B cell (primary cell): Measurements from ENCODE around the gene ANGPT4.

ENCODE experiments used
- EZH2 ChIP-seq: IDR thresholded peaks from 2 replicates; pipeline ENCODE4 v1.6.1; 2012; ENCODE audit warnings: borderline replicate concordance, low read depth, mild to moderate bottlenecking, moderate library complexity, low read length; ENCODE audit not compliant: insufficient read depth, poor library complexity, severe bottlenecking
- TF ChIP-seq, protein P1 (sequence below): fragments of 200-600 bp; IDR thresholded peaks from one replicate; pipeline ENCODE4 v1.8.0; 2022; ENCODE audit warnings: antibody characterized with exemption, mild to moderate bottlenecking

DNA sequence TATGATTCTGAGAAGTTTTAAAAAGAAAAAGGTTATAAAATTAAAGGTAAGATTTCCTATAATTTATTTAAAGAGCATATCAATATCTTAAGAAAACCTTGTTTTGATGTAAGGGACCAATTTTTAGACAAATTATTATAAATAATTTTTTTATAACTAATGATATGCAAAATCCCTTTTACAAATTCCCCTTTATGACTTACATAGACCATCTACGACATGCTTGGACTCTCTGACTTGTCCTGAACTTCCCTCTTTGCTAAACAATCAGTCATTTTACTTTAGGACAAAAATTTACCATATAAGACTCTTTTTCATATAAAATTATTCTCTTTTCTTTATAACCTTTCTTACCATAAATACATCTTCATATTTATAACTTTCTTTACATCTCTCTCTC is 15.3 kb upstream of the ANGPT4 start:
- TF ChIP-seq, protein P1, sequence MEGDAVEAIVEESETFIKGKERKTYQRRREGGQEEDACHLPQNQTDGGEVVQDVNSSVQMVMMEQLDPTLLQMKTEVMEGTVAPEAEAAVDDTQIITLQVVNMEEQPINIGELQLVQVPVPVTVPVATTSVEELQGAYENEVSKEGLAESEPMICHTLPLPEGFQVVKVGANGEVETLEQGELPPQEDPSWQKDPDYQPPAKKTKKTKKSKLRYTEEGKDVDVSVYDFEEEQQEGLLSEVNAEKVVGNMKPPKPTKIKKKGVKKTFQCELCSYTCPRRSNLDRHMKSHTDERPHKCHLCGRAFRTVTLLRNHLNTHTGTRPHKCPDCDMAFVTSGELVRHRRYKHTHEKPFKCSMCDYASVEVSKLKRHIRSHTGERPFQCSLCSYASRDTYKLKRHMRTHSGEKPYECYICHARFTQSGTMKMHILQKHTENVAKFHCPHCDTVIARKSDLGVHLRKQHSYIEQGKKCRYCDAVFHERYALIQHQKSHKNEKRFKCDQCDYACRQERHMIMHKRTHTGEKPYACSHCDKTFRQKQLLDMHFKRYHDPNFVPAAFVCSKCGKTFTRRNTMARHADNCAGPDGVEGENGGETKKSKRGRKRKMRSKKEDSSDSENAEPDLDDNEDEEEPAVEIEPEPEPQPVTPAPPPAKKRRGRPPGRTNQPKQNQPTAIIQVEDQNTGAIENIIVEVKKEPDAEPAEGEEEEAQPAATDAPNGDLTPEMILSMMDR: no peak
- no peak for TF ChIP-seq EZH2
